ENCODE measurements around the gene LHPP.

The LHPP gene

GRCh38 chr10:124611738-124612137, 150.1 kb downstream of the LHPP start:
- DNase-seq, result peak; percentile 31

GRCh38 chr10:124612611-124613498, 151.2 kb downstream of the LHPP start:
- no peak for DNase-seq

GRCh38 chr10:124614003-124614659, 152.5 kb downstream of the LHPP start:
- no peak for DNase-seq

GRCh38 chr10:124615259-124615658, 153.6 kb downstream of the LHPP start:
- DNase-seq, result no peak

GRCh38 chr10:124616040-124616835, 154.6 kb downstream of the LHPP start:
- DNase-seq, result no peak

GRCh38 chr10:124616836-124617130, 155.2 kb downstream of the LHPP start:
- DNase-seq, result no peak

- DNase-seq, result no peak
Observed at GRCh38 chr10:124618470-124619073, 156.9 kb downstream of the LHPP start.

GRCh38 chr10:124619195-124619594, 157.6 kb downstream of the LHPP start:
- no peak for DNase-seq

GRCh38 chr10:124619802-124620490, 158.3 kb downstream of the LHPP start:
- peak; percentile 44 for DNase-seq

- DNase-seq, result no peak
Observed at GRCh38 chr10:124621637-124622036, 160.0 kb downstream of the LHPP start.

GRCh38 chr10:124622158-124622557, 160.5 kb downstream of the LHPP start:
- no peak for DNase-seq

- no peak for DNase-seq
Observed at GRCh38 chr10:124622866-124623536, 161.4 kb downstream of the LHPP start.

- no peak for DNase-seq
Observed at GRCh38 chr10:124624006-124624405, 162.4 kb downstream of the LHPP start.

- DNase-seq, result no peak
Observed at GRCh38 chr10:124624466-124624865, 162.8 kb downstream of the LHPP start.

GRCh38 chr10:124624895-124625294, 163.3 kb downstream of the LHPP start:
- DNase-seq, result no peak

GRCh38 chr10:124625831-124626238, 164.2 kb downstream of the LHPP start:
- no peak for DNase-seq

GRCh38 chr10:124626759-124627380, 165.2 kb downstream of the LHPP start:
- no peak for DNase-seq

GRCh38 chr10:124627866-124628675, 166.4 kb downstream of the LHPP start:
- peak; percentile 48 for DNase-seq

- DNase-seq, result no peak
Observed at GRCh38 chr10:124628676-124629021, 167.0 kb downstream of the LHPP start.

- no peak for DNase-seq
Observed at GRCh38 chr10:124629415-124629814, 167.8 kb downstream of the LHPP start.

- DNase-seq, result no peak
Observed at GRCh38 chr10:124629842-124630241, 168.2 kb downstream of the LHPP start.

Data from inflammatory macrophage treated with lipopolysaccharide for 4 hours (primary cell).